ENCODE measurements around the gene PPP6R1.

DNA sequence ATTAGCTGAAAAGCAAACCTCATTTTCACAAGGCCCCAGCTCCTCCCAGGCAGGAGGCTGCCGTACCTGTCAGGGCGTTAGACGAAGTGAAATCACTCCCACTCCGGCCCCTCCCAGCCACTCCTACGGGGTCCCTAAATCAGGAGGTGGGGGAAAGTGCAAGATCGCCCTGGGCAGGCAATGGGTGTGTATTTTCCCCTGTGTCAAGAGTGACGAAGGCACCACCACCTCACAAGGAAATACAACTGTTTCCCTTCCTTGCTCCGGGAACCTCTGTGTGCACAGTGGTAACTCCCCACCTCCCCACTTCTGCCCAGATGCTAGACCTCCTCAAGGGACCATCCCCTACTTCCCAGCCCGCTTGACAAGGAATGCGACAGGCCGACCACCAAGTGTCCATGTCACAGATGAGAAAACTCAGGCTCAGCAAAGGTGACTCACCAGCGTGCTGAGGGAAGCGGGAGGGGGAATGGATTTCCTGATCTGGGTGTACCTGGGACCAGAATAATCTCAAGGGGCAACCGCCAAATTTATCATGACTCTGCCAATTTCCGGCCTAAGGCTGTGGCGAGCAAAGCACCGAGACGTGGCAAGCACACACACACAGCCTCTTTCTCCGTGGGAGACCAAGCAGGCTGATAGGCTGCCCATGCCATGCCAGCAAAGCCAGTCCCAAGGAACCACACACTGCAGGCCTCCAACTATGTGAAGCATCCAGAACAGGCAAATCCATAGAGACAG, 7.3 kb downstream of the PPP6R1 start:
- TF ChIP-seq, protein P1, sequence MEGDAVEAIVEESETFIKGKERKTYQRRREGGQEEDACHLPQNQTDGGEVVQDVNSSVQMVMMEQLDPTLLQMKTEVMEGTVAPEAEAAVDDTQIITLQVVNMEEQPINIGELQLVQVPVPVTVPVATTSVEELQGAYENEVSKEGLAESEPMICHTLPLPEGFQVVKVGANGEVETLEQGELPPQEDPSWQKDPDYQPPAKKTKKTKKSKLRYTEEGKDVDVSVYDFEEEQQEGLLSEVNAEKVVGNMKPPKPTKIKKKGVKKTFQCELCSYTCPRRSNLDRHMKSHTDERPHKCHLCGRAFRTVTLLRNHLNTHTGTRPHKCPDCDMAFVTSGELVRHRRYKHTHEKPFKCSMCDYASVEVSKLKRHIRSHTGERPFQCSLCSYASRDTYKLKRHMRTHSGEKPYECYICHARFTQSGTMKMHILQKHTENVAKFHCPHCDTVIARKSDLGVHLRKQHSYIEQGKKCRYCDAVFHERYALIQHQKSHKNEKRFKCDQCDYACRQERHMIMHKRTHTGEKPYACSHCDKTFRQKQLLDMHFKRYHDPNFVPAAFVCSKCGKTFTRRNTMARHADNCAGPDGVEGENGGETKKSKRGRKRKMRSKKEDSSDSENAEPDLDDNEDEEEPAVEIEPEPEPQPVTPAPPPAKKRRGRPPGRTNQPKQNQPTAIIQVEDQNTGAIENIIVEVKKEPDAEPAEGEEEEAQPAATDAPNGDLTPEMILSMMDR (conservative IDR thresholded peaks at IDR 0.05; ENCODE audit: low read length): no peak
- TF ChIP-seq EZH2phosphoT487 (IDR thresholded peaks at IDR 0.05; ENCODE audit: borderline replicate concordance, low read depth, low read length): no peak

Data from OCI-LY7 (cell line).